ENCODE results near the gene FAM174C. TPM values are rescaled to one million over a fixed set of nuclear protein-coding genes. Genes with fewer than 3 reads are reported as not detected.

FAM174C gene
- total and polyA plus RNA-seq, 2 of the 8 experiments (the other 6 are each of a cell fraction or from before 2014, with no cell fraction given) = 44.5 to 125 TPM

- Histone ChIP-seq H2BK12ac (ENCODE audit: low read depth, low read length) (no peak overlapping the region), H3K4me2 (ENCODE audit: insufficient read depth in 1 of 2, low read depth in 2 of 2, low read length in 2 of 2) (no peak overlapping the region), H3K4ac (replicated peaks; ENCODE audit: insufficient read length, low read depth, low read length) (no peak overlapping the region), H3K79me2 (ENCODE audit: control insufficient read depth in 1 of 2, insufficient read depth in 2 of 2, low read length in 2 of 2) (no peaks in the 10 kb centered on the region), H3K4me3 (ENCODE audit: extremely low read depth in 1 of 4, insufficient read depth in 2 of 4, low read depth in 3 of 4, low read length in 4 of 4) (no peak overlapping the region), H2BK5ac (ENCODE audit: low read depth, low read length) (no peak overlapping the region), H2BK120ac (replicated peaks; ENCODE audit: low read depth, low read length) (no peak overlapping the region), H3K23me2 (ENCODE audit: low read depth, low read length) (no peaks in the 10 kb centered on the region; the same call in 1 of the 2 replicates), H2BK20ac (ENCODE audit: low read length) (no peak overlapping the region), H4K91ac (replicated peaks; ENCODE audit: insufficient read length, low read length) (no peak overlapping the region), H4K5ac (ENCODE audit: insufficient read length, low read depth, low read length) (no peak overlapping the region), H3K27ac (ENCODE audit: low read depth, low read length) (no peak overlapping the region), H3K79me1 (ENCODE audit: low read depth, low read length) (peaks cover 2% of the 10 kb centered on the region; the same call in 1 of the 2 replicates), H4K8ac (ENCODE audit: extremely low read depth, insufficient read depth, low read length) (peak overlapping the region; percentile 46; the same call in 1 of the 2 replicates), H3K18ac (ENCODE audit: extremely low read depth, low read length) (no peak overlapping the region), H3K23ac (ENCODE audit: insufficient read length) (no peak overlapping the region), H3K9me3 (ENCODE audit: insufficient read depth in 2 of 2, low read depth in 1 of 2, low read length in 1 of 2) (no peaks in the 10 kb centered on the region), H2BK15ac (ENCODE audit: low read length) (no peak overlapping the region), H3K56ac (replicated peaks; ENCODE audit: insufficient read length, low read depth, low read length) (no peak overlapping the region), H3K36me3 (ENCODE audit: control insufficient read depth in 2 of 4, insufficient read depth in 4 of 4, low read length in 3 of 4) (no peaks in the 10 kb centered on the region), H3K27me3 (replicated peaks in 1 of 4; ENCODE audit: control insufficient read depth in 3 of 4, extremely low read depth in 1 of 4, insufficient read depth in 3 of 4, low read length in 3 of 4) (peaks cover 0 to 2% (median 1%) of the 10 kb centered on the region in 4 experiments; a peak in 2 of 7 replicates), H2AFZ (ENCODE audit: low read length) (no peak overlapping the region), H3K9ac (replicated peaks in 1 of 4; ENCODE audit: extremely low read depth in 1 of 4, low read depth in 3 of 4, low read length in 3 of 4) (no peak overlapping the region), H2AK5ac (ENCODE audit: low read depth, low read length) (0 out of 2 replicates have a peak overlapping the region, but pooled peaks have one; percentile 24), H4K20me1 (replicated peaks in 1 of 2; ENCODE audit: control insufficient read depth in 1 of 2, insufficient read depth in 2 of 2, low read length in 2 of 2) (peaks cover 5 to 7% of the 10 kb centered on the region in 2 experiments), H3K14ac (ENCODE audit: insufficient read length) (no peak overlapping the region), H3K4me1 (replicated peaks in 1 of 4; ENCODE audit: control insufficient read depth in 3 of 4, insufficient read depth in 4 of 4, low read length in 3 of 4) (peaks cover 0 to 6% (median under 1%) of the 10 kb centered on the region in 4 experiments; a peak in 4 of 7 replicates)
- TF ChIP-seq TEAD4 (IDR thresholded peaks at IDR 0.05; ENCODE audit: low read depth, low read length) (no peak), EP300 (IDR thresholded peaks at IDR 0.05; ENCODE audit: borderline replicate concordance in 1 of 2, low read depth in 2 of 2, low read length in 2 of 2) (no peak), RBBP5 (IDR thresholded peaks at IDR 0.05; ENCODE audit: borderline replicate concordance, low read depth, low read length) (no peak), MAFK (IDR thresholded peaks at IDR 0.05; ENCODE audit: low read depth, low read length) (no peak), SP4 (IDR thresholded peaks at IDR 0.05; ENCODE audit: low read length) (no peak)
- TF ChIP-seq, protein P1, sequence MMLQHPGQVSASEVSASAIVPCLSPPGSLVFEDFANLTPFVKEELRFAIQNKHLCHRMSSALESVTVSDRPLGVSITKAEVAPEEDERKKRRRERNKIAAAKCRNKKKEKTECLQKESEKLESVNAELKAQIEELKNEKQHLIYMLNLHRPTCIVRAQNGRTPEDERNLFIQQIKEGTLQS (IDR thresholded peaks at IDR 0.05; ENCODE audit: insufficient read depth, low read depth, low read length) = no peak
- ChIA-PET POLR2A (ENCODE audit: partially characterized antibody) (interaction anchor here (1.8 kb wide), 1 partner anchor 27 kb away, joined by 8 read pairs; the partner anchor contains the start of gene CIRBP), CTCF (ENCODE audit: partially characterized antibody) (interaction anchor here (1.0 kb wide), 1 partner anchor 103 kb away, joined by 3 read pairs; no protein-coding TSS in a partner anchor)
- DNase-seq (ENCODE audit: low read depth in 1 of 2, low spot score in 2 of 2) = no peak
- FAIRE-seq = no peak
- WGBS, 2 experiments (ENCODE audit: extremely low coverage in 1 of 2, insufficient coverage in 1 of 2, insufficient read length in 1 of 2, insufficient replicate concordance in 2 of 2, low coverage in 1 of 2, low lambda C conversion rate in 2 of 2, missing lambda C conversion rate in 1 of 2) = 94% methylated on average over 15 of the region's 24 CpGs; no CpG with 5 or more reads in 1 of the 2 experiments
These were observed 21.4 kb downstream of the FAM174C start for GRCh38 chr19:1296575-1297271.

All from H1 (cell line).